Natural killer cell (primary cell): ENCODE results near the gene FHIT. TPM values are rescaled to one million over a fixed set of nuclear protein-coding genes. Genes with fewer than 3 reads are reported as not detected.

Source experiments
- ATAC-seq, 3 donors: fragments of 150-1000 bp in 2 of 3; fragments of 200-7000 bp in 1 of 3; cut with Tn5 transposase; 1 replicate in 1 of 3; 2 replicates in 2 of 3; pipeline ENCODE4 v1.10.0; 2021; ENCODE audit warnings: mild to moderate bottlenecking in 2 of 3, moderate library complexity in 2 of 3
- DNase-seq, 2 donors: peaks; one replicate each; pipeline versions ENCODE4 v3.0.0 to v3.0.0-alpha.2; 2013 to 2021; ENCODE audit warnings: mixed read lengths in 1 of 2
- H3K27ac ChIP-seq: one replicate; pipeline ENCODE4 v1.5.1; 2013; ENCODE audit warnings: mild to moderate bottlenecking, low read length
- H3K27me3 ChIP-seq: one replicate; pipeline ENCODE4 v1.6.1; 2013; ENCODE audit warnings: low read length; ENCODE audit not compliant: control insufficient read depth, insufficient read depth
- H3K36me3 ChIP-seq: one replicate; pipeline ENCODE4 v1.6.1; 2013; ENCODE audit warnings: low read length; ENCODE audit not compliant: control insufficient read depth, insufficient read depth
- H3K4me1 ChIP-seq: one replicate; pipeline ENCODE4 v1.6.1; 2013; ENCODE audit warnings: low read length; ENCODE audit not compliant: control insufficient read depth, insufficient read depth
- H3K4me3 ChIP-seq: one replicate; pipeline ENCODE4 v1.5.1; 2013; ENCODE audit warnings: low read length
- H3K9me3 ChIP-seq: one replicate; pipeline ENCODE4 v1.6.1; 2013; ENCODE audit warnings: low read length; ENCODE audit not compliant: control insufficient read depth, insufficient read depth
- H3K27ac Mint-ChIP-seq, 2 donors: one replicate each; pipeline ENCODE4 v1.8.0; 2022; ENCODE audit warnings: mild to moderate bottlenecking in 2 of 2, mixed read lengths in 2 of 2, moderate library complexity in 1 of 2
- H3K27me3 Mint-ChIP-seq, 2 donors: one replicate each; pipeline ENCODE4 v1.8.0; 2022; ENCODE audit warnings: low read depth in 2 of 2, mixed read lengths in 2 of 2
- H3K36me3 Mint-ChIP-seq: one replicate; pipeline ENCODE4 v1.8.0; 2022; ENCODE audit warnings: mixed read lengths
- H3K4me1 Mint-ChIP-seq, 2 donors: one replicate each; pipeline ENCODE4 v1.8.0; 2022; ENCODE audit warnings: mixed read lengths in 2 of 2
- H3K4me3 Mint-ChIP-seq: one replicate; pipeline ENCODE4 v1.8.0; 2022; ENCODE audit warnings: mild to moderate bottlenecking, moderate library complexity, mixed read lengths
- H3K9me3 Mint-ChIP-seq, 2 donors: one replicate each; pipeline ENCODE4 v1.8.0; 2022; ENCODE audit warnings: mixed read lengths in 2 of 2
- WGBS: methylation state at CpG from one replicate; pipeline ENCODE4 v1.1.7; 2013; ENCODE audit warnings: missing lambda C conversion rate; ENCODE audit not compliant: insufficient coverage; 5-methylcytosine and 5-hydroxymethylcytosine counted together
- intact Hi-C: fragments of 100-400 bp; cut with micrococcal nuclease; formaldehyde crosslinking; loops from one replicate; pipeline ENCODE4 v1.14.2; 2022
- total RNA-seq, 4 donors: library from RNA; stranded (reverse); fragments of 120-200 nt in 1 of 4; gene quantifications; one replicate each; pipeline versions ENCODE4 v1.2.3 to v1.2.4, GENCODE V29; 2013 to 2022
- TF ChIP-seq, protein P1 (sequence below): fragments of 200-600 bp; IDR thresholded peaks from one replicate; pipeline ENCODE4 v1.8.0; 2022; ENCODE audit warnings: antibody characterized with exemption

FHIT gene
- total RNA-seq, 3 donors from 2014 or later (not counting 1 experiment from before 2014, with no cell fraction given) = 2.7 to 6.1 (median 3.3) TPM

DNA sequence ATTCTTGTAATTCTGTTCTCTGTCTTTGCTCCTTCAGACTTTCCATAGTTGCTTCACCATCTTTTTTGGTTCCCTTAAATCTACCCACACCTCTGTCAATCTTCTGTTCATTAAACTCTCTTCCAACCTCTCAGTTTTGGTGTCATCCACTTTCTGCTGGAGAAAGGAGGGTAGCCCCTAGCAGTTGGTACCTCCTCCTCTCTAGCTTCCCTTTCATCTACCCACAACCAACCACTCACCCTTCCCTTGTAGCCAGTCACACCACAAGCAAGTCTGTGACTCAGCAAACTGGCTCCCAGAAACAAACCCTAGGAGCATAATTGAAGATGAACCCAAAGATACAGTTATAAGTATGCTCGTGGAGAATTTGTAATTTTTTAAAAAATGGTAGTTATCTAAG, 318.6 kb downstream of the FHIT start:
- intact Hi-C loops = no loop called here
- H3K27me3 Mint-ChIP-seq = no peaks in the 10 kb centered on the region
- H3K27me3 ChIP-seq = no peaks in the 10 kb centered on the region
- DNase-seq (no peak), ATAC-seq (no peak)
- no peak overlapping the region for H3K4me3 Mint-ChIP-seq
- peaks cover 4% of the 10 kb centered on the region in 2 donors for H3K9me3 Mint-ChIP-seq
- whole genome bisulfite sequencing = no CpG with 5 or more reads among the region's 1 CpG
- TF ChIP-seq, protein P1, sequence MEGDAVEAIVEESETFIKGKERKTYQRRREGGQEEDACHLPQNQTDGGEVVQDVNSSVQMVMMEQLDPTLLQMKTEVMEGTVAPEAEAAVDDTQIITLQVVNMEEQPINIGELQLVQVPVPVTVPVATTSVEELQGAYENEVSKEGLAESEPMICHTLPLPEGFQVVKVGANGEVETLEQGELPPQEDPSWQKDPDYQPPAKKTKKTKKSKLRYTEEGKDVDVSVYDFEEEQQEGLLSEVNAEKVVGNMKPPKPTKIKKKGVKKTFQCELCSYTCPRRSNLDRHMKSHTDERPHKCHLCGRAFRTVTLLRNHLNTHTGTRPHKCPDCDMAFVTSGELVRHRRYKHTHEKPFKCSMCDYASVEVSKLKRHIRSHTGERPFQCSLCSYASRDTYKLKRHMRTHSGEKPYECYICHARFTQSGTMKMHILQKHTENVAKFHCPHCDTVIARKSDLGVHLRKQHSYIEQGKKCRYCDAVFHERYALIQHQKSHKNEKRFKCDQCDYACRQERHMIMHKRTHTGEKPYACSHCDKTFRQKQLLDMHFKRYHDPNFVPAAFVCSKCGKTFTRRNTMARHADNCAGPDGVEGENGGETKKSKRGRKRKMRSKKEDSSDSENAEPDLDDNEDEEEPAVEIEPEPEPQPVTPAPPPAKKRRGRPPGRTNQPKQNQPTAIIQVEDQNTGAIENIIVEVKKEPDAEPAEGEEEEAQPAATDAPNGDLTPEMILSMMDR = no peak
- no peaks in the 10 kb centered on the region for H3K4me1 ChIP-seq
- no peaks in the 10 kb centered on the region for H3K36me3 Mint-ChIP-seq
- no peaks in the 10 kb centered on the region for H3K4me1 Mint-ChIP-seq
- no peak overlapping the region for H3K27ac Mint-ChIP-seq
- H3K9me3 ChIP-seq = no peaks in the 10 kb centered on the region
- H3K4me3 ChIP-seq = no peak overlapping the region
- no peak overlapping the region for H3K27ac ChIP-seq
- H3K36me3 ChIP-seq = no peaks in the 10 kb centered on the region

DNA sequence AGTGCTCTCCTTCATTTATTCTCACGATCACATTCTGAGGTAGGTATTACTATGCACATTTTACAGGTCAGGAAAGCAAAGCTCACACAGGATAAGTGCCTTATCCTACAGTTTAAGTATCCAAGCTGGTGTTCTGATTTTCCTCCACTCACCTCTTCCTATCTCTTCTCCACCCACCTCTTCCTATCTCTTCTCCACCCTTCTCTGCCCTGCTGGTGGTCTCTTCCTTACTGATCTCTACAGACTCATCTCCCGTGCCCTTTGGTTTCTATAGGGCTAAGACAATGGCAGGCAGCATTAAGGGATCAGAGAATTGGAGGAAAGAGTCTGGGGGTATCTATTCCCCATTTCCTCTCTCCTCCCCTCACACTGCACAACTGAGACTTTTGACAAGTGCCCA, 319.1 kb downstream of the FHIT start:
- ATAC-seq (no peak), DNase-seq (no peak)
- intact Hi-C loops = no loop called here

DNA sequence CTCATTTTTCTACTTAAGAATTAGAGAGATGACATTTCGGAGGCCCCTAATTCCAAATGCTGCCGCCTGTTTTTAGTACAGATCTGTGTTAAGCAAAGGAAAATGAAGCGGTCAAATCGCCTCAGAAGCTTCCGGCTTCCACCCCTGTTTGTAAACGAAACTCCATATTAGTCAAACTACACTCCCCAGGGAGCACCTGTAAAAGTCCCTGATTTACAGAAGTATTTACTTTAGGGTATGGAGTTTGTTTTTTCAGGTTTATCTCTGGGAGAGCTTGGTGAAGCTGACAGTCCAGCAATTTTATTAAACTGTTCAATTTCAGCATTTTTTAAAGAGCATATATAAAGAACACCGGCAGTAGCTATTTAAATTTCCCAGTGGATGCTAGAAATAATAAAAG, 319.8 kb downstream of the FHIT start:
- H3K4me1 Mint-ChIP-seq = no peaks in the 10 kb centered on the region
- TF ChIP-seq, protein P1 = no peak
- no peak for DNase-seq
- WGBS = 95% methylated on average over 6 of the region's 7 CpGs
- no peaks in the 10 kb centered on the region for H3K4me1 ChIP-seq
- no peak overlapping the region for H3K4me3 ChIP-seq
- H3K27me3 ChIP-seq = no peaks in the 10 kb centered on the region
- peaks cover 4 to 5% of the 10 kb centered on the region in 2 donors for H3K9me3 Mint-ChIP-seq
- no peak overlapping the region for H3K27ac ChIP-seq
- no peaks in the 10 kb centered on the region for H3K36me3 Mint-ChIP-seq
- no peaks in the 10 kb centered on the region for H3K27me3 Mint-ChIP-seq
- ATAC-seq = no peak
- H3K4me3 Mint-ChIP-seq = no peak overlapping the region
- no peaks in the 10 kb centered on the region for H3K36me3 ChIP-seq
- intact Hi-C loops = no loop called here
- H3K27ac Mint-ChIP-seq = no peak overlapping the region
- H3K9me3 ChIP-seq = no peaks in the 10 kb centered on the region

More for the DNA sequence above, 319.1 kb downstream of the FHIT start:
- no peaks in the 10 kb centered on the region for H3K36me3 Mint-ChIP-seq
- peaks cover 4% of the 10 kb centered on the region in 2 donors for H3K9me3 Mint-ChIP-seq
- Histone ChIP-seq H3K9me3 (no peaks in the 10 kb centered on the region), H3K27me3 (no peaks in the 10 kb centered on the region), H3K27ac (no peak overlapping the region), H3K36me3 (no peaks in the 10 kb centered on the region), H3K4me3 (no peak overlapping the region), H3K4me1 (no peaks in the 10 kb centered on the region)
- H3K4me3 Mint-ChIP-seq = no peak overlapping the region
- WGBS = 71% methylated on average over 1 of the region's 2 CpGs
- no peak overlapping the region for H3K27ac Mint-ChIP-seq
- no peaks in the 10 kb centered on the region for H3K4me1 Mint-ChIP-seq
- TF ChIP-seq, protein P1 = no peak
- no peaks in the 10 kb centered on the region for H3K27me3 Mint-ChIP-seq

DNA sequence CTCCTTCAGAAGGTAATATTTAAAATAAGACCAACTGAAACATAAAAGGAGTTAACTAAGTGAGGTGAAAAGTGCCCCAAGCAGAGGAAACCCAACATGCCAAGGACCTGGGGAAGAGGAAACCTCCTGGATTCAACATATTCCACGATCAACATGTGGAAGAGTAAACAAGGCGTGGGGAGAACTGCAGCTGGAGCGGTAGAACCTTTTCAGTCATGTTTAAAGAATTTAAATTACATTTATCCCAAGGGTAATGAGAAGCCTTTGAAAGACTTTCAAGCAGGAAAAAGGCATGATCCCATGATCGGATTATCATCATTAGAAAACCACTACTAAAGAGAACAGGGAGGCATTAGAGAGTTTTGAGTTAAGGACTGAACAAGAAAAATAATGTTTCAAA, 330.7 kb downstream of the FHIT start:
- no peaks in the 10 kb centered on the region for H3K4me1 Mint-ChIP-seq
- TF ChIP-seq, protein P1 = no peak
- H3K27me3 ChIP-seq = no peaks in the 10 kb centered on the region
- H3K27me3 Mint-ChIP-seq = no peaks in the 10 kb centered on the region
- H3K36me3 Mint-ChIP-seq = peaks cover 8% of the 10 kb centered on the region
- DNase-seq (no peak), ATAC-seq (no peak)
- WGBS = 100% methylated on average over 3 of the region's 4 CpGs
- H3K4me1 ChIP-seq = no peaks in the 10 kb centered on the region
- H3K36me3 ChIP-seq = no peaks in the 10 kb centered on the region
- H3K4me3 Mint-ChIP-seq = no peak overlapping the region
- no peaks in the 10 kb centered on the region for H3K9me3 ChIP-seq
- H3K27ac Mint-ChIP-seq = no peak overlapping the region
- intact Hi-C loops = no loop called here
- no peak overlapping the region for H3K27ac ChIP-seq
- H3K4me3 ChIP-seq = no peak overlapping the region
- H3K9me3 Mint-ChIP-seq = peaks cover 8 to 12% of the 10 kb centered on the region in 2 donors
